Measurements from ENCODE around the gene MGAT3. TPM values are rescaled to one million over a fixed set of nuclear protein-coding genes. Genes with fewer than 3 reads are reported as not detected.

Gene MGAT3
- total RNA-seq, 1 donor from 2014 or later = 3.2 TPM

GRCh38 chr22:39475902-39476301 is 19.1 kb downstream of the MGAT3 start:
- no peak overlapping the region for H3K4me3 ChIP-seq
- peaks cover 5% of the 10 kb centered on the region for H3K27me3 ChIP-seq (ENCODE audit: low read depth)
- H3K36me3 ChIP-seq = no peaks in the 10 kb centered on the region
- intact Hi-C loops (cut with micrococcal nuclease) = no loop called here
- H3K9me3 ChIP-seq (replicated peaks) = no peaks in the 10 kb centered on the region
- DNase-seq = peak; percentile 38
- peaks cover 57% of the 10 kb centered on the region for H3K4me1 ChIP-seq
- H3K27ac ChIP-seq (replicated peaks) = peak overlapping the region; percentile 89
- no peak for TF ChIP-seq CTCF (IDR thresholded peaks at IDR 0.05; ENCODE audit: borderline replicate concordance)

- no peaks in the 10 kb centered on the region for H3K9me3 ChIP-seq (replicated peaks)
- H3K27ac ChIP-seq (replicated peaks) = peak overlapping the region; percentile 89
- no peaks in the 10 kb centered on the region for H3K36me3 ChIP-seq
- peaks cover 5% of the 10 kb centered on the region for H3K27me3 ChIP-seq (ENCODE audit: low read depth)
- peaks cover 49% of the 10 kb centered on the region for H3K4me1 ChIP-seq
- no peak for DNase-seq
- intact Hi-C loops (cut with micrococcal nuclease) = no loop called here
- TF ChIP-seq CTCF (IDR thresholded peaks at IDR 0.05; ENCODE audit: borderline replicate concordance) = no peak
- H3K4me3 ChIP-seq = no peak overlapping the region
Observed at GRCh38 chr22:39476664-39477063, 19.9 kb downstream of the MGAT3 start.

GRCh38 chr22:39477542-39477941 is 20.7 kb downstream of the MGAT3 start:
- Histone ChIP-seq H3K27ac (replicated peaks) (no peak overlapping the region), H3K9me3 (replicated peaks) (no peaks in the 10 kb centered on the region), H3K36me3 (no peaks in the 10 kb centered on the region), H3K4me1 (peaks cover 40% of the 10 kb centered on the region), H3K4me3 (no peak overlapping the region), H3K27me3 (ENCODE audit: low read depth) (no peaks in the 10 kb centered on the region)
- no peak for DNase-seq
- no peak for TF ChIP-seq CTCF (IDR thresholded peaks at IDR 0.05; ENCODE audit: borderline replicate concordance)
- intact Hi-C loops (cut with micrococcal nuclease) = no loop called here

- Histone ChIP-seq H3K27ac (replicated peaks) (no peak overlapping the region), H3K36me3 (no peaks in the 10 kb centered on the region), H3K4me3 (no peak overlapping the region), H3K27me3 (ENCODE audit: low read depth) (no peaks in the 10 kb centered on the region), H3K9me3 (replicated peaks) (no peaks in the 10 kb centered on the region), H3K4me1 (peaks cover 31% of the 10 kb centered on the region)
- DNase-seq = no peak
- TF ChIP-seq CTCF (IDR thresholded peaks at IDR 0.05; ENCODE audit: borderline replicate concordance) = no peak
- intact Hi-C loops (cut with micrococcal nuclease) = no loop called here
Observed at GRCh38 chr22:39478441-39478850, 21.6 kb downstream of the MGAT3 start.

GRCh38 chr22:39479254-39479653 is 22.4 kb downstream of the MGAT3 start:
- no peaks in the 10 kb centered on the region for H3K36me3 ChIP-seq
- H3K4me3 ChIP-seq = no peak overlapping the region
- TF ChIP-seq CTCF (IDR thresholded peaks at IDR 0.05; ENCODE audit: borderline replicate concordance) = no peak
- H3K4me1 ChIP-seq = peaks cover 24% of the 10 kb centered on the region
- DNase-seq = no peak
- no peak overlapping the region for H3K27ac ChIP-seq (replicated peaks)
- intact Hi-C loops (cut with micrococcal nuclease) = no loop called here
- no peaks in the 10 kb centered on the region for H3K9me3 ChIP-seq (replicated peaks)
- H3K27me3 ChIP-seq (ENCODE audit: low read depth) = no peaks in the 10 kb centered on the region

GRCh38 chr22:39480557-39480956 is 23.7 kb downstream of the MGAT3 start:
- no peak for TF ChIP-seq CTCF (IDR thresholded peaks at IDR 0.05; ENCODE audit: borderline replicate concordance)
- H3K4me1 ChIP-seq = peaks cover 12% of the 10 kb centered on the region
- no peaks in the 10 kb centered on the region for H3K36me3 ChIP-seq
- no peak overlapping the region for H3K4me3 ChIP-seq
- no peak for DNase-seq
- intact Hi-C loops (cut with micrococcal nuclease) = no loop called here
- H3K27ac ChIP-seq (replicated peaks) = no peak overlapping the region
- H3K27me3 ChIP-seq (ENCODE audit: low read depth) = no peaks in the 10 kb centered on the region
- no peaks in the 10 kb centered on the region for H3K9me3 ChIP-seq (replicated peaks)

Data from left ventricle myocardium inferior (tissue), 1 donor.